Thyroid gland (tissue), 4 donors: ENCODE measurements around the gene FAM114A2.

Experiments
- POLR2A ChIP-seq, 2 donors: fragments of 450-650 bp; IDR thresholded peaks; one replicate each; pipeline ENCODE4 v1.6.1; 2017; ENCODE audit warnings: antibody characterized with exemption in 2 of 2, mild to moderate bottlenecking in 2 of 2, moderate library complexity in 1 of 2
- TF ChIP-seq, protein P1 (sequence below), 6 experiments: fragments of 200-600 bp in 3 of 6; fragments of 450-650 bp in 3 of 6; sonication (generic) in 3 of 6; IDR thresholded peaks; one replicate each; pipeline ENCODE4 v1.5.1; 2016 to 2019; ENCODE audit warnings: antibody characterized with exemption in 6 of 6, mild to moderate bottlenecking in 2 of 6, inconsistent platforms in 1 of 6, moderate library complexity in 1 of 6

DNA sequence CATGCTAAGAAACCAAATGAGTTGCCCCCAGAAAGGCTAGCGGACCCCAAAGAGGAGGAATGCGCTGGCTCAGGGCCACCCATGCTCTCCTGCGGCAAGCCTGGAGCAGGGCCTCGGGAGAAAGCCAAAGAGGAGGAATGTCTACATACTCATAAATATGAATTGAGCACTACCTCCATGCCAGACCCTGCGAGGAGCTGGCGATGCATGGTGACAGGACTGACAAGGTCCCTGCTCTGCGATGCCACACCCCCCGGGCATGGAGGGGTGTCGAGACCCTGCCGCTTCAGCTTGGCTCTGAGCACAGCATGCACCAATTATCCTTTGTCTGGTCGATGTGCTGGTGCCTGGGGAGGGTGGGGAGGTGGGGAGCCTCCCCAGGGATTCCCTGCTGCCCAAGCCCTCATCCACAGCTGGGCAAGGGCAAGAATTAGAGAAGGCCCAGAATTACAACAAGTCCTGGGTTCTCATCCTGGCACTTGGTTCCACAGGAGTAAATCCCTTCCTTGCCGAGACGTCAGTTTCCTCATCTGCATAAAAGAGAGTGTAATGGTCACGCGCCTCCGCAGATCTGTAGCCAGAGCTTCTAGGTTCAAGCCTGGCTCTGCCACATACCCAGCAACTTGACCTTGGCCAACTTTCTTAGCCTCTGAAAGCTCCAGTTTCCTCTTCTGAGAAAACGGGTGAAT lies 74.4 kb downstream of the FAM114A2 start:
- TF ChIP-seq, protein P1, sequence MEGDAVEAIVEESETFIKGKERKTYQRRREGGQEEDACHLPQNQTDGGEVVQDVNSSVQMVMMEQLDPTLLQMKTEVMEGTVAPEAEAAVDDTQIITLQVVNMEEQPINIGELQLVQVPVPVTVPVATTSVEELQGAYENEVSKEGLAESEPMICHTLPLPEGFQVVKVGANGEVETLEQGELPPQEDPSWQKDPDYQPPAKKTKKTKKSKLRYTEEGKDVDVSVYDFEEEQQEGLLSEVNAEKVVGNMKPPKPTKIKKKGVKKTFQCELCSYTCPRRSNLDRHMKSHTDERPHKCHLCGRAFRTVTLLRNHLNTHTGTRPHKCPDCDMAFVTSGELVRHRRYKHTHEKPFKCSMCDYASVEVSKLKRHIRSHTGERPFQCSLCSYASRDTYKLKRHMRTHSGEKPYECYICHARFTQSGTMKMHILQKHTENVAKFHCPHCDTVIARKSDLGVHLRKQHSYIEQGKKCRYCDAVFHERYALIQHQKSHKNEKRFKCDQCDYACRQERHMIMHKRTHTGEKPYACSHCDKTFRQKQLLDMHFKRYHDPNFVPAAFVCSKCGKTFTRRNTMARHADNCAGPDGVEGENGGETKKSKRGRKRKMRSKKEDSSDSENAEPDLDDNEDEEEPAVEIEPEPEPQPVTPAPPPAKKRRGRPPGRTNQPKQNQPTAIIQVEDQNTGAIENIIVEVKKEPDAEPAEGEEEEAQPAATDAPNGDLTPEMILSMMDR (IDR thresholded peaks at IDR 0.05) = no peak
- no peak for TF ChIP-seq POLR2A (IDR thresholded peaks at IDR 0.05)
